ENCODE data around the gene PGS1. TPM values are rescaled to one million over a fixed set of nuclear protein-coding genes. Genes with fewer than 3 reads are reported as not detected.

The PGS1 gene
- total RNA-seq, 4 donors from 2014 or later = 30.4 to 40.3 (median 39.9) TPM

DNA sequence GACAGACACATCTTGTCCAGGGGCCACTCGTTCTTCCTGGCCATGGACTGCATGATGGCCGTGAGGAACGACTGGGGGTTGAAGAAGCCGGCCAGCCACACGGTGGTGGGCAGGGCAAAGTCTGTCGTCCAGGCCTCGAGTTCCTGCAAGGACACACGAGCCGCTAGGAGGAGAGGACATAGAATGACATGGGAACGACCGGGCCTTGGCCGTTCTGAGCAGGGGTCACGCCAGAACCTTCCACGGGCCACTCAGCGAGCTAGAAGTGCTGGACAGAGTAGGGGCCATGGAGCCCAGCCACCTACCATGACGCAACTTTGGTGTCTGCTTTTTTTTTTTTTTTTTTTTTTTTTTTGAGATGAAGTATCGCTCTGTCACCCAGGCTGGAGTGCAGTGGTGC, 47.0 kb downstream of the PGS1 start:
- no peak for DNase-seq (ENCODE audit: low spot score in 2 of 2)
- intact Hi-C loops (cut with DNase I; ENCODE audit: low total_unique reads) = no loop called here
- no peak for TF ChIP-seq POLR2A (IDR thresholded peaks at IDR 0.05)
- TF ChIP-seq, protein P1, sequence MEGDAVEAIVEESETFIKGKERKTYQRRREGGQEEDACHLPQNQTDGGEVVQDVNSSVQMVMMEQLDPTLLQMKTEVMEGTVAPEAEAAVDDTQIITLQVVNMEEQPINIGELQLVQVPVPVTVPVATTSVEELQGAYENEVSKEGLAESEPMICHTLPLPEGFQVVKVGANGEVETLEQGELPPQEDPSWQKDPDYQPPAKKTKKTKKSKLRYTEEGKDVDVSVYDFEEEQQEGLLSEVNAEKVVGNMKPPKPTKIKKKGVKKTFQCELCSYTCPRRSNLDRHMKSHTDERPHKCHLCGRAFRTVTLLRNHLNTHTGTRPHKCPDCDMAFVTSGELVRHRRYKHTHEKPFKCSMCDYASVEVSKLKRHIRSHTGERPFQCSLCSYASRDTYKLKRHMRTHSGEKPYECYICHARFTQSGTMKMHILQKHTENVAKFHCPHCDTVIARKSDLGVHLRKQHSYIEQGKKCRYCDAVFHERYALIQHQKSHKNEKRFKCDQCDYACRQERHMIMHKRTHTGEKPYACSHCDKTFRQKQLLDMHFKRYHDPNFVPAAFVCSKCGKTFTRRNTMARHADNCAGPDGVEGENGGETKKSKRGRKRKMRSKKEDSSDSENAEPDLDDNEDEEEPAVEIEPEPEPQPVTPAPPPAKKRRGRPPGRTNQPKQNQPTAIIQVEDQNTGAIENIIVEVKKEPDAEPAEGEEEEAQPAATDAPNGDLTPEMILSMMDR (IDR thresholded peaks at IDR 0.05) = no peak
- WGBS, 2 donors = 88 to 91% methylated on average over 17 of the region's 17 CpGs
- no peak overlapping the region for H3K4me3 ChIP-seq (ENCODE audit: low read depth, poor library complexity, severe bottlenecking)

DNA sequence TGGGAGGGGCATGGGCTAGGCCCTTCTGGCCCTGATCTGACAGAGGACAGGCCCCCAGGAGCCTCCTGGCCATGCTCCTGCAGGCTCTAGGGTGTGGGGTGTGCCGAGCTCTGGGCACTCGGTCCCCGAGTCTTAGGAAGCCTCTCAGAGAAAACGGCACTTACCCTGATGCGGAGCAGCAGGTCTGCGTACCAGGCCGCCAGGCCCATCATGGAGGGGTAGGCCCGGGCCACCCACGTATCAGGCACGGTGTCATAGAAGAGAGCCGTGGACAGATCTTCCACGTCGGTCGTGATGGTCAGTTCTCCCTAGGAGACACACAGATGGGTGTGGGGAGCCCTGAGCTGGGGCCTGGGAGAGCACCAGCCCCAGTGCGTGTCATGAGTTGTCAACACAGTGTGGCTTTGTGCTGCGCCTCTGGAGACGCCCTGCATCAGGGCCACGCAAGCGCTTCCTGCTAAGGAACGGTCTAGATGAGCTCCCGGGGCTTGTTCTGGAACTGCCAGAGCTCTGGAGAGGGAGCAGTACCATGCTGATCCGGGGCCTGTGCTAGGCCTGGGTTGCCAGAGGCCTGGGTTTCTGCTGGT, 47.9 kb downstream of the PGS1 start:
- intact Hi-C loops (cut with DNase I; ENCODE audit: low total_unique reads) = no loop called here
- no peak overlapping the region for H3K4me3 ChIP-seq (ENCODE audit: low read depth, poor library complexity, severe bottlenecking)
- 85 to 91% methylated on average over 15 to 22 of the region's 22 CpGs for WGBS, 2 donors
- DNase-seq (ENCODE audit: low spot score in 2 of 2) = no peak
- TF ChIP-seq, protein P1 (IDR thresholded peaks at IDR 0.05) = no peak
- TF ChIP-seq POLR2A (IDR thresholded peaks at IDR 0.05) = no peak

DNA sequence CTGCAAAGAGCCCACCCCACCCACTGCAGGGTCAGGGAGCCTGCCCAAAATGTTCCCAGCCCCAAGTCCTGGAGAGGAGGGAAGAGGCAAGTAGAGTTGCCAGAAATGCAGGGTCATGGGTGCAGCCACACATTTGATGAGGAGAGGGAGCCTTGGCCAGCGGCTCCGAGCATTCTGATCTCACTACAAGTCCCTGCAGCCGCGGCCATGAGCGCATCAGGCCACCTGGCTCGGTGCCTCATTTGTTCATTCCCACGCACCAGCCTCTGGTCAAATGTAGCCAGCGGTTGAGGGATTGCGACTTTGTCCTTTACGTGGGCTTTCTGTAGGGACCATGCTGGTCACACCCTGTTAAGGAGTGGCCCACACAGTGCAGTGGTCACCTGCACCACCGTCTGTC, 48.7 kb downstream of the PGS1 start:
- no peak for DNase-seq (ENCODE audit: low spot score in 2 of 2)
- 90 to 95% methylated on average over 11 of the region's 11 CpGs for WGBS, 2 donors
- intact Hi-C loops (cut with DNase I; ENCODE audit: low total_unique reads) = no loop called here
- H3K4me3 ChIP-seq (ENCODE audit: low read depth, poor library complexity, severe bottlenecking) = no peak overlapping the region
- TF ChIP-seq, protein P1 (IDR thresholded peaks at IDR 0.05) = no peak
- no peak for TF ChIP-seq POLR2A (IDR thresholded peaks at IDR 0.05)

DNA sequence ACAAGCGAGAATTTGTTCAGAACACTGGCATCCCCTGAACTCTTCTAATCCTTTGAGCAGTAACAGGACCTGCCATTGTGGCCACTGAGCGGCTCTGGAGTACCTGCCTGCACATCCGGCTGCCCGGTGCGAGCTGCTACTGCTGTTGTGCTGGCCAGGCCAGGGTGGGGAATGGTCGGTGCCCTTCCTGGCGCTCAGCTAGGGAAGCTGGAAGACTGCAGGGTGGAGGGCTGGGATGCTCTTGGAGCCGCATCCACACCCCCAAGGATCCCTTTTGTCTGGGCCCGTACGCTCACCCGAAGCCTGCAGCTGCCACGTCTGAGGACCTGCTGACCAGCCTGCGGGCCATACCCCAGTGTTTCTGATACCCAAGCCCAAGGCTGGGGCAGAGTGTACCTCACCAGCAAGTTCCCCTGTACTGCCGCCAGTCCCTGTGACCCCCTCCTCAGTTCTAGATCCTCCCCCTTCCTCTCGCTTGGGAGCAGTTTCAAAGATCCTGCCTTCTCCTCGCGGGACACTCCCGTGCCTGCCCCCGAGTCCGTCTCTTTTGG, 49.7 kb downstream of the PGS1 start:
- WGBS, 2 donors = 83 to 84% methylated on average over 20 of the region's 20 CpGs
- no peak overlapping the region for H3K4me3 ChIP-seq (ENCODE audit: low read depth, poor library complexity, severe bottlenecking)
- no peak for TF ChIP-seq POLR2A (IDR thresholded peaks at IDR 0.05)
- TF ChIP-seq, protein P1 (IDR thresholded peaks at IDR 0.05) = no peak
- intact Hi-C loops (cut with DNase I; ENCODE audit: low total_unique reads) = no loop called here
- DNase-seq (ENCODE audit: low spot score in 2 of 2) = no peak

DNA sequence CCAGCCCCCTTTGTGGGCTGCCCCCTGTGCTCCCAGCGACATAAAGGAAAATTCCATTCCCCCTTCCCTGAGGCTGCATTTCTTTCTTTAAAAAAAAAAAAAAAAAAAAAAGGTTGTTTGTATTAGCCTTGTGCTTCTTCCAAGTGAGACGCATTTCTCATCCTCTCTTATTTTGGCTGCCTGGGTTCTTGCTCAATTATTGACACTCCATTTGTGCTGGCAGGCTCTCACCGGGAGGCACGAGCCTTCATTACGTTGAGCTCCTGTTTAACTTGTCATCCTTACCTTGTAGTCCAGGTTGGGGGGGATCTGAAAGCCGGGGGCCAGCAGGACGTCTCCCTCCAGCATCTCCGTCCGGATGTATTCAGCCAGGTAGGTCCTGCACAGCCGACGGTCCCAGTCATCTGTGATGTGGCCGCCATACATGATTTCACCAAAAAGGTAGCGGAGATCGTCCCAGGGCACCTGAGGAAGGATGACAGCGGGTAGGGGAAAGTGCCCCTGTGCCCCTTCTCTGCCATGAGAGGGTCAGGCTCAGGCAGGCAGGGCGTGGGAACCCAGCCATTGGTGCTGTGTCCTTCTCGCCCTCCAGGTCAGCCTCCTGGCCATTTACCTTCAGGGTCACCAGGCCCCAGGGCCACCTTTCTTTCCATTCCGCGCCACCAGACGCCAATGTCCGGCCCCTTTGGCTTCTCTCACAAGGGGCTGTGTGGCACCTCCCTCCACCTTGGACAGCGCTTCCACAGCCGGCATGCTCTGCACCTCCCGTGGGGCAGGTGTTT, 50.6 kb downstream of the PGS1 start:
- intact Hi-C loops (cut with DNase I; ENCODE audit: low total_unique reads) = no loop called here
- no peak overlapping the region for H3K4me3 ChIP-seq (ENCODE audit: low read depth, poor library complexity, severe bottlenecking)
- 79 to 82% methylated on average over 24 of the region's 24 CpGs for WGBS, 2 donors
- DNase-seq (ENCODE audit: low spot score in 2 of 2) = no peak
- TF ChIP-seq, protein P1 (IDR thresholded peaks at IDR 0.05) = no peak
- no peak for TF ChIP-seq POLR2A (IDR thresholded peaks at IDR 0.05)
